ENCODE measurements around the gene CWF19L1.

DNA sequence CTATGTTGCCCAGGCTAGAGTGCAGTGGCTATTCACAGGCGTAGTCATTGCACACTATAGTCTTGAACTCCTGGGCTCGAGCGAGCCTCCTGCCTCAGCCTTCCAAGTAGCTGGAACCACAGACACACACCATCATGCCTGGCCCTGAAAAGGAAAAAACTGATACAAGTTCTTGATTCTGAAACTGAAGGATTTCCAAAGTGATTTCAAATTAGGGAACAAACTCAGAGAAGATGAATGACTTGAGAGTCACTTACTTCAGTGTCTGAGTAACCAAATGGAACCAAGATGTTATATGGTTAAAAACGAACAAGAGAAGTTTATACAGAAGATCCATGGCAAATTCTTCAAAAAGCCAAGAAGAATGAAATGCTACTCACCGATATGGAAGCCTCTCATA is 14.4 kb downstream of the CWF19L1 start:
- TF ChIP-seq TAF1 (IDR thresholded peaks at IDR 0.05; ENCODE audit: borderline replicate concordance, low read depth, low read length) (no peak), POLR2AphosphoS5 (IDR thresholded peaks at IDR 0.05; ENCODE audit: low read depth, low read length) (no peak), POLR2A (IDR thresholded peaks at IDR 0.05; ENCODE audit: low read depth, low read length) (no peak)

Measured in GM12892 (cell line).